Endodermal cell (in vitro differentiated cells): Measurements from ENCODE around the gene USP13. TPM values are rescaled to one million over a fixed set of nuclear protein-coding genes. Genes with fewer than 3 reads are reported as not detected.

Experiments used
- DNase-seq: peaks from one replicate; pipeline ENCODE4 v3.0.0-alpha.2; 2017
- H3K27ac ChIP-seq: 2 replicates; pipeline ENCODE4 v1.5.1; 2013; ENCODE audit warnings: mild to moderate bottlenecking, low read depth, low read length, moderate library complexity
- H3K27me3 ChIP-seq: 2 replicates; pipeline ENCODE4 v1.6.1; 2013; ENCODE audit warnings: mild to moderate bottlenecking, low read length, moderate library complexity; ENCODE audit not compliant: insufficient read depth, control insufficient read depth, poor library complexity, severe bottlenecking
- H3K36me3 ChIP-seq: 2 replicates; pipeline ENCODE4 v1.7.0; 2013; ENCODE audit warnings: mild to moderate bottlenecking, low read length, moderate library complexity; ENCODE audit not compliant: control insufficient read depth, insufficient read depth
- H3K4me1 ChIP-seq: one replicate; pipeline ENCODE4 v1.7.0; 2013; ENCODE audit warnings: low read length; ENCODE audit not compliant: control insufficient read depth, insufficient read depth
- H3K4me3 ChIP-seq: 2 replicates; pipeline ENCODE4 v1.5.1; 2013; ENCODE audit warnings: mild to moderate bottlenecking, low read length, moderate library complexity
- H3K9ac ChIP-seq: 2 replicates; pipeline ENCODE4 v1.6.1; 2013; ENCODE audit warnings: mild to moderate bottlenecking, low read length, moderate library complexity; ENCODE audit not compliant: poor library complexity, severe bottlenecking; ENCODE audit errors: extremely low read depth
- H3K9me3 ChIP-seq: 2 replicates; pipeline ENCODE4 v1.6.1; 2013; ENCODE audit warnings: mild to moderate bottlenecking, low read length, moderate library complexity; ENCODE audit not compliant: control insufficient read depth
- H3K27ac Mint-ChIP-seq: 2 replicates; pipeline ENCODE4 v1.8.0; 2020; ENCODE audit warnings: mixed read lengths
- H3K27me3 Mint-ChIP-seq: 2 replicates; pipeline ENCODE4 v1.8.0; 2021; ENCODE audit warnings: mild to moderate bottlenecking, mixed read lengths; ENCODE audit not compliant: insufficient read depth
- H3K36me3 Mint-ChIP-seq: 2 replicates; pipeline ENCODE4 v1.8.0; 2020; ENCODE audit warnings: low read depth, mixed read lengths
- H3K4me1 Mint-ChIP-seq: 2 replicates; pipeline ENCODE4 v1.8.0; 2020; ENCODE audit warnings: mixed read lengths
- H3K4me3 Mint-ChIP-seq: 2 replicates; pipeline ENCODE4 v1.8.0; 2020; ENCODE audit warnings: mild to moderate bottlenecking, moderate library complexity, mixed read lengths
- H3K9me3 Mint-ChIP-seq: 2 replicates; pipeline ENCODE4 v1.8.0; 2020; ENCODE audit warnings: mild to moderate bottlenecking, mixed read lengths
- WGBS, 2 experiments: methylation state at CpG; one replicate each; pipeline versions ENCODE4 v1.1.5 to v1.1.7; 2013; ENCODE audit warnings: missing lambda C conversion rate in 2 of 2, mixed read lengths in 1 of 2; ENCODE audit not compliant: insufficient coverage in 1 of 2, insufficient read length in 1 of 2; 5-methylcytosine and 5-hydroxymethylcytosine counted together
- total RNA-seq, 2 donors: library from RNA; stranded (reverse); fragmentation: NEBNext Ultra II Directional in 1 of 2; extraction: Animal tissue kit (Norgen Biotek cat#: 25700) in 1 of 2; gene quantifications; 2 replicates in 1 of 2; 3 replicates in 1 of 2; pipeline ENCODE4 v1.2.1, GENCODE V29; 2021
- TF ChIP-seq, protein P1 (sequence below): fragments of 200-600 bp; sonication (generic); conservative IDR thresholded peaks from 2 replicates; pipeline ENCODE4 v1.5.0; 2021; ENCODE audit warnings: antibody characterized with exemption, mild to moderate bottlenecking

Gene USP13
- total RNA-seq, 2 donors from 2014 or later, result 24.7 to 25.5 TPM

DNA sequence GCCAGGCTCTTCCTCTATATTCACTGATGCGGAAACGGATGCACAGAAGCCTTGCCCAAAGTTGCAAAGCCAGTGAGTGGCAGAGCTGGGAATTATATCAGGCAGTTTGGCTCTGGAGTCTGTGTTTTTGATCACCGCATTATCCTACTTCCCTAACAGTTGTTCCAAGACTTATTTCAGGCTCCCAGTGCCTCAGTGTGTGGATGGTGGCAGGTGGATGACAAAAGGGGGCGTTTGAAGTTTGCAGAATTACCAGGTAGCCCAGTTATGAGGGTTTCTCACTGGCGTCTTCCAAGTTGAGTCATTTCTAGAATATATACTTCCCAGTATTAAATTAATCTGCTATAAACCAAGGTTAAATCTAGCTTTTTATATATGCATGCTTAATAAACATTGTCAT, 81.0 kb downstream of the USP13 start:
- TF ChIP-seq, protein P1, sequence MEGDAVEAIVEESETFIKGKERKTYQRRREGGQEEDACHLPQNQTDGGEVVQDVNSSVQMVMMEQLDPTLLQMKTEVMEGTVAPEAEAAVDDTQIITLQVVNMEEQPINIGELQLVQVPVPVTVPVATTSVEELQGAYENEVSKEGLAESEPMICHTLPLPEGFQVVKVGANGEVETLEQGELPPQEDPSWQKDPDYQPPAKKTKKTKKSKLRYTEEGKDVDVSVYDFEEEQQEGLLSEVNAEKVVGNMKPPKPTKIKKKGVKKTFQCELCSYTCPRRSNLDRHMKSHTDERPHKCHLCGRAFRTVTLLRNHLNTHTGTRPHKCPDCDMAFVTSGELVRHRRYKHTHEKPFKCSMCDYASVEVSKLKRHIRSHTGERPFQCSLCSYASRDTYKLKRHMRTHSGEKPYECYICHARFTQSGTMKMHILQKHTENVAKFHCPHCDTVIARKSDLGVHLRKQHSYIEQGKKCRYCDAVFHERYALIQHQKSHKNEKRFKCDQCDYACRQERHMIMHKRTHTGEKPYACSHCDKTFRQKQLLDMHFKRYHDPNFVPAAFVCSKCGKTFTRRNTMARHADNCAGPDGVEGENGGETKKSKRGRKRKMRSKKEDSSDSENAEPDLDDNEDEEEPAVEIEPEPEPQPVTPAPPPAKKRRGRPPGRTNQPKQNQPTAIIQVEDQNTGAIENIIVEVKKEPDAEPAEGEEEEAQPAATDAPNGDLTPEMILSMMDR, result no peak
- H3K4me1 ChIP-seq, result no peaks in the 10 kb centered on the region
- no peak overlapping the region for H3K27ac ChIP-seq
- H3K9ac ChIP-seq, result no peak overlapping the region
- peaks cover 60% of the 10 kb centered on the region for H3K36me3 ChIP-seq
- no peak for DNase-seq
- peaks cover 41% of the 10 kb centered on the region for H3K36me3 Mint-ChIP-seq
- no peaks in the 10 kb centered on the region for H3K4me1 Mint-ChIP-seq
- H3K4me3 Mint-ChIP-seq, result no peak overlapping the region
- peaks cover 4% of the 10 kb centered on the region for H3K9me3 Mint-ChIP-seq
- no peaks in the 10 kb centered on the region for H3K27me3 Mint-ChIP-seq
- H3K27ac Mint-ChIP-seq, result no peak overlapping the region
- no peaks in the 10 kb centered on the region for H3K9me3 ChIP-seq
- WGBS, 2 experiments, result 80 to 94% methylated on average over 2 to 3 of the region's 5 CpGs
- no peak overlapping the region for H3K4me3 ChIP-seq
- H3K27me3 ChIP-seq, result no peaks in the 10 kb centered on the region

DNA sequence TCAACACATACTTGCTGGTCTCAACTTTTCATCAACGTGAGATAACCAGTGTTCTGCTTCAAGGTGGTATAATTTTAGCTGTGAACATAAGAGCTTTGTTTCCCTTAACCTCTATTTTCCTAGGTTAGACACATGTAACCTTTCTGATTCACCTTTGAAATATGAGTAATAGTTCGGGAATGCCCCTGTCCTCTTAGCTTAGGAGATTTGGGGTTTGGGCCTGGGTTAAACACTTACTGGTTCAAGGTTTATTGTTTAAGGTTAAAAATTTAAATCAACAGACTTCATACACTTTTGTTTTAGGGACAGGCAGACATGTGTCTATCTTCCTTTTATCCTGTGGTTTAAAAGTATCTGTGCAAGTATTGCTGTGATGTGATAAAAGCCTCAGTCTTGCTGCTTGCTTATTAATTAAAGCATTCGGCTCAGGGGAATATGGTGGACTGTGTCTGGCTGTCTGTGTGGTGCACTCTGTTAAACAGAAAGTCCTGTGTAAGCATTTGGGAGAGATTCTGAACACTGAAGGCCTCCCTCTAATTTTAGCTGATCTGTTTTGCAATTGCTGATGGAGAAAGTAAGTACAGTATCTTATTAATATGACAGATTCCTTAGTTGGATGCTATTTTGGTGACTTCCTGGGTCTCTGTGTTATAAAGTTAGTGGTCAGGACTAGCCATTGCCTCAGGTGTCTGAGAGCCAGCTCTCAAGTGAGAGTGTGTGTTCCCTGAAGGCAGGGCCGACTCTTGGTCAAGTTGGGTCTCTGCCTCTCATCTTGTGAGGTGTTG, 81.8 kb downstream of the USP13 start:
- Mint-ChIP-seq H3K9me3 (no peaks in the 10 kb centered on the region), H3K27me3 (no peaks in the 10 kb centered on the region), H3K36me3 (peaks cover 35% of the 10 kb centered on the region), H3K4me3 (no peak overlapping the region), H3K4me1 (no peaks in the 10 kb centered on the region), H3K27ac (no peak overlapping the region)
- TF ChIP-seq, protein P1, result no peak
- no peaks in the 10 kb centered on the region for H3K27me3 ChIP-seq
- no peaks in the 10 kb centered on the region for H3K4me1 ChIP-seq
- peaks cover 56% of the 10 kb centered on the region for H3K36me3 ChIP-seq
- H3K27ac ChIP-seq, result no peak overlapping the region
- H3K9me3 ChIP-seq, result no peaks in the 10 kb centered on the region
- WGBS, 2 experiments, result 84 to 100% methylated on average over 1 to 4 of the region's 4 CpGs
- DNase-seq, result no peak
- H3K4me3 ChIP-seq, result no peak overlapping the region
- no peak overlapping the region for H3K9ac ChIP-seq

DNA sequence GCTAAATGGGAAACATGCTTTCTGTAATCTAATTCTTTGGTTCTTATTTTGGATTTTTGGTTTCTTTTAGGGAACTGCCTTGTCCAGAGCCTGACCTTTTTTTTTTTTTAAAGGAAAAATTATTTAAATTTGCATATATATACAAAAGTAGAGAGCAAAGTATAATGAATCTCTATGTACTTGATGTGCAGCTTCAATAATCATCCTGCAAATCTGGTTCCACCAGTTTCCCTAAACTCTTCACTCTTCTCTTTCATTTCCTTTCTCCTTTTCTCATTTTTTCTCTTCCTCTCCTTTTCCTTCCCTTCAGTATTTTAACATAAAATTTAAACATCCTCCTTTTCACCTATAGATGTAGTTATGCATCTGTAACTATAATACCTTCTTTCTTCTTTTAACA, 82.5 kb downstream of the USP13 start:
- H3K9me3 Mint-ChIP-seq, result no peaks in the 10 kb centered on the region

More for the DNA sequence above, 82.5 kb downstream of the USP13 start:
- Mint-ChIP-seq H3K4me1 (no peaks in the 10 kb centered on the region), H3K36me3 (peaks cover 35% of the 10 kb centered on the region), H3K27ac (no peak overlapping the region), H3K27me3 (no peaks in the 10 kb centered on the region), H3K4me3 (no peak overlapping the region)
- Histone ChIP-seq H3K27me3 (no peaks in the 10 kb centered on the region), H3K4me1 (no peaks in the 10 kb centered on the region), H3K9ac (no peak overlapping the region), H3K36me3 (peaks cover 50% of the 10 kb centered on the region), H3K4me3 (no peak overlapping the region), H3K9me3 (no peaks in the 10 kb centered on the region), H3K27ac (no peak overlapping the region)
- TF ChIP-seq, protein P1, result no peak
- no peak for DNase-seq
